Ishikawa (cell line): ENCODE data around the gene GAL3ST3.

Experiments
- CEBPB ChIP-seq: IDR thresholded peaks from 2 replicates; pipeline ENCODE4 v1.6.1; 2012
- CREB1 ChIP-seq: IDR thresholded peaks from 2 replicates; pipeline ENCODE4 v1.6.1; 2012; ENCODE audit warnings: low read depth
- EGR1 ChIP-seq: IDR thresholded peaks from 2 replicates; pipeline ENCODE4 v1.6.1; 2012
- EP300 ChIP-seq: IDR thresholded peaks from 2 replicates; pipeline ENCODE4 v1.6.1; 2012; ENCODE audit warnings: borderline replicate concordance
- FOXM1 ChIP-seq: IDR thresholded peaks from 2 replicates; pipeline ENCODE4 v1.6.1; 2012; ENCODE audit warnings: low read depth, borderline replicate concordance
- MAX ChIP-seq: IDR thresholded peaks from 2 replicates; pipeline ENCODE4 v1.6.1; 2012
- NFIC ChIP-seq: IDR thresholded peaks from 2 replicates; pipeline ENCODE4 v1.6.1; 2012
- RAD21 ChIP-seq: IDR thresholded peaks from 2 replicates; pipeline ENCODE4 v1.6.1; 2012; ENCODE audit warnings: low read depth
- REST ChIP-seq: IDR thresholded peaks from 2 replicates; pipeline ENCODE4 v1.6.1; 2012; ENCODE audit warnings: low read depth, mild to moderate bottlenecking
- TAF1 ChIP-seq: IDR thresholded peaks from 2 replicates; pipeline ENCODE4 v1.6.1; 2012; ENCODE audit warnings: low read depth, mild to moderate bottlenecking
- TCF12 ChIP-seq: IDR thresholded peaks from 2 replicates; pipeline ENCODE4 v1.6.1; 2012; ENCODE audit warnings: low read depth
- TEAD4 ChIP-seq: IDR thresholded peaks from 2 replicates; pipeline ENCODE4 v1.6.1; 2012
- USF1 ChIP-seq: IDR thresholded peaks from 2 replicates; pipeline ENCODE4 v1.6.1; 2012
- YY1 ChIP-seq: IDR thresholded peaks from 2 replicates; pipeline ENCODE4 v1.6.1; 2012; ENCODE audit warnings: low read depth
- ZBTB7A ChIP-seq: IDR thresholded peaks from 2 replicates; pipeline ENCODE4 v1.6.1; 2012; ENCODE audit warnings: low read depth

The GAL3ST3 gene

GRCh38 chr11:66011239-66011784 lies 37.6 kb downstream of the GAL3ST3 start:
- peak; percentile 93 for TF ChIP-seq EP300
- no peak for TF ChIP-seq REST
- TF ChIP-seq FOXM1, result peak; percentile 70; the same call in 1 of the 2 replicates
- TF ChIP-seq TEAD4, result peak; percentile 98
- 0 out of 2 replicates have a peak, but pooled peaks have one; percentile 31 for TF ChIP-seq TAF1
- TF ChIP-seq MAX, result peak; percentile 35
- no peak for TF ChIP-seq EGR1
- TF ChIP-seq ZBTB7A, result no peak
- peak; percentile 83 for TF ChIP-seq NFIC
- TF ChIP-seq CEBPB, result no peak
- TF ChIP-seq TCF12, result peak; percentile 92
- no peak; the same call in none of the 2 replicates for TF ChIP-seq YY1
- peak; percentile 22; the same call in 1 of the 2 replicates for TF ChIP-seq RAD21
- no peak for TF ChIP-seq CREB1
- peak; percentile 19; the same call in 1 of the 2 replicates for TF ChIP-seq USF1

- TF ChIP-seq RAD21, result peak; percentile 5; the same call in 1 of the 2 replicates
- TF ChIP-seq MAX, result peak; percentile 26; the same call in 1 of the 2 replicates
- no peak for TF ChIP-seq CREB1
Observed at GRCh38 chr11:66008468-66009101, 40.4 kb downstream of the GAL3ST3 start.

GRCh38 chr11:66008095-66008467 lies 40.9 kb downstream of the GAL3ST3 start:
- TF ChIP-seq NFIC, result no peak
- no peak for TF ChIP-seq TEAD4
- no peak for TF ChIP-seq REST
- TF ChIP-seq MAX, result no peak
- no peak for TF ChIP-seq TAF1
- no peak for TF ChIP-seq FOXM1
- no peak for TF ChIP-seq ZBTB7A
- no peak for TF ChIP-seq YY1
- no peak for TF ChIP-seq RAD21
- TF ChIP-seq CEBPB, result no peak
- TF ChIP-seq USF1, result no peak
- no peak; the same call in 1 of the 2 replicates for TF ChIP-seq EP300
- no peak for TF ChIP-seq EGR1
- no peak for TF ChIP-seq TCF12

- TF ChIP-seq ZBTB7A, result peak; percentile 49; the same call in 1 of the 2 replicates
- 0 out of 2 replicates have a peak, but pooled peaks have one; percentile 24 for TF ChIP-seq YY1
- TF ChIP-seq RAD21, result no peak
- TF ChIP-seq FOXM1, result no peak
- no peak for TF ChIP-seq USF1
- no peak for TF ChIP-seq CEBPB
Observed at GRCh38 chr11:66007201-66007634, 41.7 kb downstream of the GAL3ST3 start.

- TF ChIP-seq MAX (no peak), ZBTB7A (no peak), FOXM1 (no peak), TCF12 (0 out of 2 replicates have a peak, but pooled peaks have one; percentile 17), EP300 (peak; percentile 38; the same call in 1 of the 2 replicates), TAF1 (no peak), NFIC (no peak), YY1 (no peak), TEAD4 (peak; percentile 61)
Observed at GRCh38 chr11:66006891-66007176, 42.1 kb downstream of the GAL3ST3 start.
